Chondrocyte (in vitro differentiated cells): ENCODE data around the gene NAA60. TPM values are rescaled to one million over a fixed set of nuclear protein-coding genes. Genes with fewer than 3 reads are reported as not detected.
A peak's percentile ranks its signal among the peaks of the same experiment; 100 is the strongest.

Experiments
- DNase-seq: peaks from one replicate; pipeline ENCODE4 v3.0.0; 2021; ENCODE audit warnings: mixed read lengths, low spot score
- H3K27ac Mint-ChIP-seq: one replicate; pipeline ENCODE4 v1.8.0; 2021; ENCODE audit warnings: mild to moderate bottlenecking, moderate library complexity, mixed read lengths; ENCODE audit not compliant: unreplicated experiment
- H3K27me3 Mint-ChIP-seq: 2 replicates; pipeline ENCODE4 v1.8.0; 2021; ENCODE audit warnings: low read depth, mixed read lengths
- H3K36me3 Mint-ChIP-seq: 2 replicates; pipeline ENCODE4 v1.8.0; 2021; ENCODE audit warnings: low read depth, mixed read lengths
- H3K4me1 Mint-ChIP-seq: 2 replicates; pipeline ENCODE4 v1.8.0; 2021; ENCODE audit warnings: low read depth, mild to moderate bottlenecking, mixed read lengths
- H3K4me3 Mint-ChIP-seq: one replicate; pipeline ENCODE4 v1.8.0; 2021; ENCODE audit warnings: mild to moderate bottlenecking, moderate library complexity, mixed read lengths; ENCODE audit not compliant: unreplicated experiment
- H3K9me3 Mint-ChIP-seq: 2 replicates; pipeline ENCODE4 v1.8.0; 2021; ENCODE audit warnings: low read depth, mixed read lengths
- total RNA-seq: library from RNA; stranded (reverse); gene quantifications from 3 replicates; pipeline ENCODE4 v1.2.1, GENCODE V29; 2021
- TF ChIP-seq, protein P1 (sequence below): fragments of 200-600 bp; sonication (generic); IDR thresholded peaks from 2 replicates; pipeline ENCODE4 v1.5.0; 2021; ENCODE audit warnings: antibody characterized with exemption, mild to moderate bottlenecking, moderate library complexity

The NAA60 gene
- total RNA-seq, 1 donor from 2014 or later = 47.2 TPM

DNA sequence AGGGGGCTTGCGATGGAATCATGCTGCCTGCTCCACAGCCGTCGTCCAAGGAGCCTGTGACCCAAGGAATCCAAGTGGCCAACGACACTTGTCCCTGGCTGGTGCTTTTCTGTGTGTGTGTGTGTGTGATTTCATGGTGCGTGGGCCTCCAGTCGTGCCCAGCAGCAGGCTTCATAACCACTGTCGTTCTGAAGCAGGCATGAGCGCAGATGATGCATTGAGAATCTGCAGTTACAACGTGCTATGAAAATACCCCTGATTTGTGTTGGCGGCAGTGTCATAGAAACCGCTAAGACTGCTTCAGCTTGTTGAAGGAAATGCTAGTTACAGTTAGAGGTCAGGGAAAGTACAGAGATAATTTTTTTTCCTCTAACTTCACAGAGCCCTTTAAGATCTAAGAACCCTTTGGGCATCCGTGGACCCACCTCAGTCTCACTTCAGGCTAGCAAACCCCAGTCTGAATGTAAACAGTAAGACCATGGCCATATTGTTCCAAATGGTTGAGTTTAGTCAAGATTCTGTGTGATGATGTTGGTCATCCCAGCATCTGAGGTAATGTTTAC lies 36.3 kb downstream of the NAA60 start:
- peak; percentile 59 for DNase-seq
- Mint-ChIP-seq H3K36me3 (peaks cover 28% of the 10 kb centered on the region), H3K27ac (no peak overlapping the region), H3K4me1 (peaks cover 12% of the 10 kb centered on the region), H3K4me3 (no peak overlapping the region), H3K27me3 (no peaks in the 10 kb centered on the region), H3K9me3 (no peaks in the 10 kb centered on the region)
- TF ChIP-seq, protein P1, sequence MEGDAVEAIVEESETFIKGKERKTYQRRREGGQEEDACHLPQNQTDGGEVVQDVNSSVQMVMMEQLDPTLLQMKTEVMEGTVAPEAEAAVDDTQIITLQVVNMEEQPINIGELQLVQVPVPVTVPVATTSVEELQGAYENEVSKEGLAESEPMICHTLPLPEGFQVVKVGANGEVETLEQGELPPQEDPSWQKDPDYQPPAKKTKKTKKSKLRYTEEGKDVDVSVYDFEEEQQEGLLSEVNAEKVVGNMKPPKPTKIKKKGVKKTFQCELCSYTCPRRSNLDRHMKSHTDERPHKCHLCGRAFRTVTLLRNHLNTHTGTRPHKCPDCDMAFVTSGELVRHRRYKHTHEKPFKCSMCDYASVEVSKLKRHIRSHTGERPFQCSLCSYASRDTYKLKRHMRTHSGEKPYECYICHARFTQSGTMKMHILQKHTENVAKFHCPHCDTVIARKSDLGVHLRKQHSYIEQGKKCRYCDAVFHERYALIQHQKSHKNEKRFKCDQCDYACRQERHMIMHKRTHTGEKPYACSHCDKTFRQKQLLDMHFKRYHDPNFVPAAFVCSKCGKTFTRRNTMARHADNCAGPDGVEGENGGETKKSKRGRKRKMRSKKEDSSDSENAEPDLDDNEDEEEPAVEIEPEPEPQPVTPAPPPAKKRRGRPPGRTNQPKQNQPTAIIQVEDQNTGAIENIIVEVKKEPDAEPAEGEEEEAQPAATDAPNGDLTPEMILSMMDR = no peak

DNA sequence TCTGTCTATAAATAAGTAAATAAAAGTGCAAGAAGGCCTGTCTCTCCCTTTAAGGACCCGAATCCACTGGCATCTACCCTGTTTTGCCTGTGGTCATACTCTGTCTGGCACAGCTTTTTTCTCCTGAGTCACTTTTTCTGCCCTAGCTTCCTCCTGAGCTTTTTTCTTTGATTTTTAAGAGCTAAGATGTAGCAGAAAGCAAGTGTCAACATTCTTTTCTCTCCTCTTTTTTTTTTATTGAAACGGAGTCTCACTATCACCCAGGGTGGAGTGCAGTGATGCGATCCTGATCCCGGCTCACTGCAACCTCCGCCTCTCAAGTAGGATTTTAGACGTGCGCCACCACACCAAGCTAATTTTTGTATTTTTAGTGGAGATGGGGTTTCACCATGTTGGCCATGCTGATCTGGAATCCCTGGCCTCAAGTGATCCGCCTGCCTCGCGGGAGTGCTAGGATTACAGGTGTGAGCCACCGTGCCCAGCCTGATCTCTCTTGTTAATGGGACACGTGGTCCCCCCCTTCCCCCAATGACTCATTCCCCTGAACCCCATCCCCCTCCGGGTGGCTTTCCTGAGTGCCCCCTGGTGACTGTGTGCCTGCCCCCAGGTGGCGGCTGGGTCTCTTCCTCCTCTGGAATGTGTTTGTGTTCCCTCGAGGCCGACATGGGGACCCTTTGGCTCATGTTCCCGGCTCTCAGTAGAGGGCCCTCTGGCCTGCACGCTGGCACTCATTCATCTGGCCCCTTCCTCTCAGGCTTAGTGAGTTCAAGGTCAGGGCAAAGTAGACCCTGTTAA lies 37.6 kb downstream of the NAA60 start:
- Mint-ChIP-seq H3K9me3 (no peaks in the 10 kb centered on the region), H3K4me3 (no peak overlapping the region), H3K27me3 (no peaks in the 10 kb centered on the region), H3K4me1 (peaks cover 12% of the 10 kb centered on the region), H3K36me3 (peaks cover 32% of the 10 kb centered on the region), H3K27ac (peak overlapping the region; percentile 66)
- TF ChIP-seq, protein P1 = no peak
- DNase-seq = peak; percentile 54

DNA sequence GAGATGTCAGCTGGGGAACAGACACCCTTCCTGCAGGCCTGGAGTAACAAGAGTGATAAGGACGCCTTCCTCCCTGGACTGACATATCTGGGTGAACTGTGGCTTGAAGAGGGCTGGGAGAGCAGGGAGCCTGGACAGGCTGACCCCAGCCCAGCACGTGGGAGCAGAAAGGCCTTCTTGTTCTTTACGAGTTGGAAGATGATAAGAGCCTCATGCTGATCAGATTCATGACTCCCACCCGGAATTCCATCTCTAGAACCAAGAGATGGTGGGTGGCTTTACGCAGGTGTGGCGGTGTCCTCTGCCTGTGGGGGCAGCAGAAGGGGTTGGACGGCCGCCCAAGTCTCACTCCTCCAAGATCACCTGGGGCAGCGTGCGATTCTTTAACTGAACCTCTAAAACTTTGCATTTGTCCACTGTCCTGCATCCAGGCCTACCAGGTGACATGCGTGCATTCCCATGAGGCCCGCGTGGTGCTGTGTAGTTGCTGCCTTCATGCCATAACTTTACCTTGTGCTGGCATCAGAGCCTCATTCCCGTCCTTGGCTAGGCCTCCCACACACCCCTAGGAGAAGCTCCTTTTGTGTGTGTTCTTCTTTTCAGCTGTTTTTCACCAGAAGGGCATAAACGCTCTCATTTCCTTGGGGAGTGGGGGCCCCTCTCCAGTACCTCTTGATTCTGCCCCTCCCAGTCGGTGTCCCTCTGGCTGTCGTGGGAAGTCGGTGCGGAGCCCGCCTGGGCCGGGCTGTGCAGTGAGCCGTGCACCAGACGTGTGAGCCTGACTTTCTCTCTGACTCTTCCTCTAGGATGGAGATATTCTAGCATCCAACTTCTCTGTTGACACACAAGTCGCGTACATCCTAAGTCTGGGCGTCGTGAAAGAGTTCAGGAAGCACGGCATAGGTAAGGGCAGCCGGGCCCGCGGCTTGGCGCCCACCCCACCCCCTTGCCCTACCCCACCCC lies 38.5 kb downstream of the NAA60 start:
- Mint-ChIP-seq H3K27me3 (no peaks in the 10 kb centered on the region), H3K9me3 (no peaks in the 10 kb centered on the region), H3K4me3 (no peak overlapping the region), H3K27ac (no peak overlapping the region), H3K36me3 (peaks cover 36% of the 10 kb centered on the region), H3K4me1 (peaks cover 12% of the 10 kb centered on the region)
- DNase-seq = peak; percentile 49
- TF ChIP-seq, protein P1 = no peak

DNA sequence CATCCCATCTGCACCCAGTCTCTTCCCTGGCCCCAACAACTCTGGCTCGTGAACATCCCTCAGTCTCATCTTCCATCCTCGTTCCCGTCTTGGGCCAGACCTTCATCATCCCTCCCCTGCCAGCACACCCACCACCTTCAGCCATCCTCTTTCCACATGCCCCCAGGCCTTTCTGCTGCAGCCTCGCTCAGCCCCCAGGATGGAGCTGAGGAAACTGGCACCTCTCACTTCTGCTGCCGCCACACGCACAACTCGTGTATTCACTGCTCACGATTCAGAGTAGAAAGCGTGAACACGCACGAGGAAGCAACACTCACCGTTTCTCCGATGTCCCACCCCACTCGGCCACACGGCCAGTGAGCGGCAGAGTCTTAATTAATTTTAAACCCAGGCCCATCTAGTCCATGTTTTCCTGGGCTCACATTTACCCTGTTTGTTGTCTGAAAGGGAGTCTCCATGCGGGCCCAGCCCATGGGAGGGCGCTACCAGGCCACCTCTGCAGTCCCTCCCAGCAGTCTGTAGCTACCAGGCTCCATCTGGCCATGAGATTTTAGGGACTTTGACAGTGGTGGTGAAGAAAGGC lies 39.3 kb downstream of the NAA60 start:
- H3K9me3 Mint-ChIP-seq = no peaks in the 10 kb centered on the region
- H3K4me1 Mint-ChIP-seq = peaks cover 12% of the 10 kb centered on the region
- H3K4me3 Mint-ChIP-seq = no peak overlapping the region
- TF ChIP-seq, protein P1 = no peak
- H3K36me3 Mint-ChIP-seq = peaks cover 38% of the 10 kb centered on the region
- H3K27me3 Mint-ChIP-seq = no peaks in the 10 kb centered on the region
- DNase-seq = peak; percentile 57
- no peak overlapping the region for H3K27ac Mint-ChIP-seq
